NCI-H748 (cell line): ENCODE data around the gene CCM2.
"Not testable (repeated sequence)": the region's sequence is repeated elsewhere in the genome, so short reads cannot be mapped to it uniquely, and the experiment has no call there.

ENCODE experiments used
- DNase-seq: peaks from one replicate; lab custom pipeline; 2025; ENCODE audit not compliant: unreplicated experiment; lab: John Stamatoyannopoulos, UW

The CCM2 gene

DNA sequence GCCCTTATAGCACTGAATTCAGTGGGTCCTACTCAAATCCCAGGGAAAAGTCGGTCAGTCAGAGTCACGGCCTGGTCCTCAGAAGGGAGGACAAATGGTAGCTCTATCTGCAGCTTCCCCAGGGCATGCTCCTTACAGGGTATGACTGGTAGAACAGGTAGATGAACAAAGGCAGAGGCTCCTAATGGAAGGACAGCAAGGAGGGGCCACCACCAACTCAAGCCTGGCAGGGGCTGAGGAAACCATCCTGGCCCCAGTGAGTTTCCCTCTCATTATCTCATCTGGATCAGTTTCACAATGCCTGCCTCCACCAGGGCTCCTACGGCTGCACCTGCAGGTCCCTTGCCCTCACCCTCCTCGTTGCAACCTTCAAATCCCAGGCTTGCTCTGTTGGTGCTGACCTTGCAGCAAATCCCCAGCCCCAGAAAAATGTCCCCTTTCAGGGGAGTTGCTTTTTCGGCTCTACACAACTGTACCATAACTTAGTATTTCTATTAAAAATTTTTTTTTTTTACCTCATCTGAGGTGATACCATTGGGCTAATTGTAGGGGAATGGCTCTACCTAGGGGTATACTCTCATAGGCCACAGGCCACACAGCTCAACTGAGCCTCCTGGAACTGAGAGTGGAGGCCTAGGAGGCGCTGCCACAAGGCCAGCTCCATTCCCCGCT, 18.8 kb upstream of the CCM2 start:
- DNase-seq: no peak

DNA sequence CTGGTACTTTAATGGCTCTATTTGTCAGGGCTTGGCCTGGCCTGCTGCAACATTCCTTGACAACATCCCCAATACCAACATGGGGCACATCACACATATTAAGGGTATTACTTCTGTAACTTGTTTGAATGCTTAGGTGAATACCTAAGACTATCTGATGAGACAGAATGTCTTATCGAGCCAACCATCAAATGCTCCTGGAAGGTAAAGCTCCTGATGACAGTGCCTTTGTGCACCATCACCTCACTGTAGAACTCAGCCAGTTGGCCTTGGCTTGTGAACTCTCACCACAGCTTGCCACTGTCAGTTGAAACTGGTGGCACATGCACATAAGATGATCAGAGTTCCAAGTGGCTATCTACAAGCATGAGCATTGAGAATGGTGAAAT, 17.5 kb upstream of the CCM2 start:
- no peak for DNase-seq

DNA sequence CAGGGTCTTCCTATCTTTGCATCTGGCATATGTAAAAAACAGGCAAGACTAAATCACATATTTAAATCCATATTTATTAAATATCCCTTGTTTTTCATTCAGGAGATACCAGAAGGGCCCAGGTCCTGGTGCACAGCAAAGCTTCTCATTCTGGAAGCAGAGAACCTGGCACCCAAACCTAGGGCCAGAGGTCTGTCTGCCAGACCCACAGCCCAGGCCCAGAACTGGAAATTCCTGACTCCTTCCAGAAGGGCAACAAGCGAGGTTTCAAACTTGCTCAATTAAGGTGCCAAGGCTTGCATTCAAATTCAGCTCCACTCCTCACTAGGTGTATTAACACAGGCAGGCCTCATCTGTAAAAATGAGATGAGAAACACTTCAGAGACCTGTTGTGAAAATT, 17.0 kb upstream of the CCM2 start:
- no peak for DNase-seq

- no peak for DNase-seq
Measured at GRCh38 chr7:44983742-44984477, 16.1 kb upstream of the CCM2 start.

GRCh38 chr7:44984478-44984758, 15.6 kb upstream of the CCM2 start:
- no peak for DNase-seq

GRCh38 chr7:44985033-44985695, 14.8 kb upstream of the CCM2 start:
- no peak for DNase-seq

- DNase-seq: no peak
Measured at GRCh38 chr7:44985900-44986217, 14.1 kb upstream of the CCM2 start.

DNA sequence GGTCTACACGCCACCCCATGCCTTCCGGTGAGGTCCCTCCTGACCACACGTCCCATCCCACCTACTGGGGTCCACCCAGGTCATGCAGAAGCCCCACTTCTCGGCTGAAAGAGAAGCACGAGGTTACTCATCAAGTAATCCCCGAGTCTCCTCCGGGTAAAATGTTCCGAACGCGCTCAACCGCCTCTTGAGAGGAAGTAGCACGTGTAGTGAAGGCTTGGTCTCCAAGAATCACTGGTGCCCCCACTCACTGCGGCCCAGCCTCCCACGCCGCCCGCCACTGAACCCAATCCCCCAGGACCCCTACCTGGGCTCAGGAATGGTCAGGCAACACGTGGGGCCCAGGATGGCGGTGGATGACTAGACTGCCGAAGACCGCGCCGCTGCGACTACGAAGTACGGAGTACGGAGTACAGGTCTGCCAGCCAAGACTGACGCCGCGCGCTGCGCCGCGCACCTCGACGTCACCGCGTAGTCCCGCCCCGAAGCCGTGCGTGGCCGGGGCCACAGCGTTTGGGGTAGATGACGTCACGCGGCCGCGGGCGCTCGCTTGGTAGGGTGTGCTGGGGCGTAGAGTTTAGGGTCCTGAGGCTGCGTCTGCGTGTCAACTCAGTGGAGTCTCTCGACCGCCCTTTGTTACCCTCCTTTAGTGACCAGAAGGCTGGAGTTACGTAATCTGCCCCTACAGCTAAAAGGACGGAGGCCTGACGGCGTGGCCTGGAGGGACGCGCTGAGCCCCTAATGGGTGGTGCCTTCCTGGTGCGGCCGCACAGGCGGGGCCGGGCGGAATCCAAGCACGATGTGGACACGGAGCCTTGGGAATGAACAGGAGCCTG, 13.6 kb upstream of the CCM2 start:
- DNase-seq: peak; percentile 96

DNA sequence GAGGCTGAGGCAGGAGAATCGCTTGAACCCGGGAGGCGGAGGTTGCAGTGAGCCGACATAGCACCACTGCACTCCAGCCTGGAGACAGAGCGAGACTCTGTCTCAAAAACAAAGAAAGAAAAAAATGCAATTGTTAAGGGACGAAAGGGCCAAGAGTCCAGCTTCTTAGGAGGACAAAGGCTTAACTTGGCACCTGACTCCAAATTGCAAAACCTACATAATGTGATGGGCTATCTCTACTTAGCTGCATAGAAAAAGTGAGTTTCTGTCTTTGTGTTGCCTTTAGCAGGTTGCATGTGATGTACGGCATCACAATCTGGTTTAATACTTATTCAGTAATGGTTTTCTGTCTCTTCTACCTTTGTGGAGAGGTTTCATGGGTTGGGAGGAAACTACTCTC, 12.5 kb upstream of the CCM2 start:
- no peak for DNase-seq

- no peak for DNase-seq
Measured at GRCh38 chr7:44987996-44988395, 12.0 kb upstream of the CCM2 start.

GRCh38 chr7:44988701-44989100, 11.3 kb upstream of the CCM2 start:
- DNase-seq: no peak

GRCh38 chr7:44989132-44989531, 10.9 kb upstream of the CCM2 start:
- no peak for DNase-seq

DNA sequence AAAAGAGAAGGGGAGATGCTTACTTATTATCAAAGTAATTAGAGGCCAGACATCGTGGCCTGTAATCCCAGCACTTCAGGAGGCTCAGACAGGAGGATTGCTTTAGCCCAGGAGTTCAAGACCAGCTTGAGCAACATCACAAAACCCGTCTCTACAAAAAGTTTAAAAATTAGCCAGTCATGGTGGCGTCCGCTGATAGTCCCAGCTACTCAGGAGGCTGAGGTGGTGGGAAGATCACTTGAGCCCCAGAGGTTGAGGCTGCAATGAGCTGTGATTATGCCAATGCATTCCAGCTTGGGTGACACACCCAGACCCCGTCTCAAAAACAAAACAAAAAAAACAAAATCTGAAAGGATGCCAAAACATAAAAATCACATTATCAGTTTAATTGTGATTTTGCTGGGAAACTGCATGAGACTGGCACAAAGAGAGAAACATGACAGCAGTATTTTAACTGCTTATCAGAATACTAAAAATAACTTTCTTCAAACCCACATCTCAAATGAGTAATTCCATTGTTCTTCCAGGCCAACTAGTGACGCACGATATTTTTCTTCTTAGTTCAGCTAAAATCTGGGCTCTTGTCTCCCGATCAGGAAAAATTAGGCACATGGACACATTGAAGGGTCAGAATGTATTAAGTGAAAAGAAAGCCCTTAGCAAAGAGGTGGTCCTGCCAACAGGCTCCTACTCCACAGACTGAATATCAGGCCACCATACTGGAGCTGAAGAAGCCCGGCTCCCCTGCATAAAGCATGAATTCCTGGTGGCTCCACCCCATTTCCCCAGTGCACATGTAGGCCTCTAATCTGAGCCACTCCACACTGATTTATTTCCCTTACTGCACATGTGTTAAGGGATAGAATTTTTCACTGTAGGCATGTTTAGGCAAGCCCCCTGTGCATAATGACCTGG, 9.6 kb upstream of the CCM2 start:
- peak; percentile 16 for DNase-seq

DNA sequence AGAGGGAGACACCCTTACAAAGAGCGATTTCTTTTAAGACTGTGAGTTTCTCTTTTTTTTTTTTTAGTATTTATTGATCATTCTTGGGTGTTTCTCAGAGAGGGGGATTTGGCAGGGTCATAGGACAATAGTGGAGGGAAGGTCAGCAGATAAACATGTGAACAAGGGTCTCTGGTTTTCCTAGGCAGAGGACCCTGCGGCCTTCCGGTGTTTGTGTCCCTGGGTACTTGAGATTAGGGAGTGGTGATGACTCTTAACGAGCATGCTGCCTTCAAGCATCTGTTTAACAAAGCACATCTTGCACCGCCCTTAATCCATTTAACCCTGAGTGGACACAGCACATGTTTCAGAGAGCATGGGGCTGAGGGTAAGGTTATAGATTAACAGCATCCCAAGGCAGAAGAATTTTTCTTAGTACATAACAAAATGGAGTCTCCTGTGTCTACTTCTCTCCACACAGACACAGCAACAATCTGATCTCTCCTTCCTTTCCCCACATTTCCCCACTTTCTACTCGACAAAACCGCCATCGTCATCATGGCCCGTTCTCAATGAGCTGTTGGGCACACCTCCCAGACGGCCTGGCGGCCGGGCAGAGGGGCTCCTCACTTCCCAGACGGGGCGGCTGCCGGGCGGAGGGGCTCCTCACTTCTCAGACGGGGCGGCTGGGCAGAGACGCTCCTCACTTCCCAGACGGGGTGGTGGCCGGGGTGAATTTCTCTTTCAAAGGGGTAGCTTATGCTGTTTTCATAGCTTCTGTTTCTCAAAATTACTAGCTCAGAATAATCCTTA, 7.8 kb upstream of the CCM2 start:
- DNase-seq: not testable (repeated sequence)

DNA sequence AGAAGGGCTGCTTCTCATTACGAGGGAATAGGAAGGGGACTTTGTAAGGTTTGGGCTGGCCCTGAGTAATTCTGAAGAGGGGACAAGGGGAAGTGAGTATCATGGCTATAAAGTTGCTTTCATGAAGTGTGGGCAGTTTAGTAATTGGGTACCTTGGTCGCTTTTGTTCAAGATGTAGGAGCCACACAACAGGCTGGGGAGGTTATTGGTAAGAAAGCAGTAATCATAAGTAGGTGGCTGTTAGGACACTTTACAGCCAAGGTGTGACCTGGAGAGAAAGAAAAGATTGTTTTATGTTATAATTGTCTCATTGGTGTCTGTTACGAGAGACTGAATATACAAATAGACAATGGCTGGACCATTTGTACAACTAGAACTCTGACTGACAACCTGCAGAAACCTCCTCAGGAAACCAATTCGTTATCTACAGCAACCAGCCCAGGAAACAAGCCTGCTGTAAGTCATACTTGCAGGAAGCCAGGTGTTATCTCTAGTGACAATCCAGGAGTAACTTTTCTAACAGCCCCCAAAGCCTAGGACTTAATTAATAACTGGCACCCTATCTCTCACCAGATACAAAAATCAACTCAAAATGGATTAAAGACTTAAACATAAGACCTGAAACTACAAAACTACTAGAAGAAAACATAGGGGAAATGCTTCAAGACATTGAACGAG, 5.0 kb upstream of the CCM2 start:
- no peak for DNase-seq

- DNase-seq: no peak
Measured at GRCh38 chr7:44995555-44996493, 4.2 kb upstream of the CCM2 start.

- DNase-seq: no peak
Measured at GRCh38 chr7:44998153-44998871, 1.7 kb upstream of the CCM2 start.
